ENCODE measurements around the gene GNG7.

DNA sequence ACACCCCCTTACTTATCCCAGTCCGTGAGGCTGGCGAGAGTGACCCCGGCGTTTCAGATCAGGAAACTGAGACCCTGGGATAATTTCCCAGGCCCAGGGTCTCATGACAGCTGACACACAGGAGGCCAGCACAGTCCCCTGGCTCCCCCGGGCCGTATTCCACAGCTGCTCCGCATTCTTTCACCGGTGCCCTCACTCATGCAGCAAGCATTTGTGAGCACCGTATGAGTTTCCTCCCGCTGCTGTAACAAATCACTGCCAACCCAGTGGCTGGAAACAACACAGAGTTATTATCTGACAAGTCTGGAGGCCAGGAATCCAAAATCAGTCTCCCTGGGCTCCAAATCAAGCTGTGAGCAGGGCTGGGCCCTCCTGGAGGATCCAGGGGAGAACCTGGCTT lies 205.3 kb downstream of the GNG7 start:
- TF ChIP-seq CTCF (conservative IDR thresholded peaks at IDR 0.05; ENCODE audit: low read depth, low read length) (no peak), EZH2 (IDR thresholded peaks at IDR 0.05; ENCODE audit: low read length, unreplicated experiment) (no peak)
